Activated naive CD8-positive, alpha-beta T cell treated with anti-CD3 and anti-CD28 coated beads, Interleukin-2, amount 10 ng/mL, durations not matched to agents 7 days and 5 days (primary cell): ENCODE measurements around the gene SUCNR1. TPM values are rescaled to one million over a fixed set of nuclear protein-coding genes. Genes with fewer than 3 reads are reported as not detected.
"Not testable (repeated sequence)": the region's sequence is repeated elsewhere in the genome, so short reads cannot be mapped to it uniquely, and the experiment has no call there.

Experiments used
- ATAC-seq: fragments of 150-1000 bp; cut with Tn5 transposase; one replicate; pipeline ENCODE4 v1.10.0; 2021; ENCODE audit warnings: low read depth, moderate library complexity
- POLR2A ChIA-PET: fragments of 350-600 bp; sonication (Branson Sonifier 250); formaldehyde crosslinking; loops from one replicate; lab custom pipeline; 2021; ENCODE audit warnings: antibody characterized with exemption; lab: Charles Lee
- DNase-seq: peaks from one replicate; pipeline ENCODE4 v3.0.0; 2021
- H3K27ac Mint-ChIP-seq: one replicate; pipeline ENCODE4 v1.8.0; 2022; ENCODE audit warnings: mild to moderate bottlenecking, mixed read lengths
- H3K27me3 Mint-ChIP-seq: one replicate; pipeline ENCODE4 v1.8.0; 2022; ENCODE audit warnings: mild to moderate bottlenecking, moderate library complexity, mixed read lengths
- H3K36me3 Mint-ChIP-seq: one replicate; pipeline ENCODE4 v1.8.0; 2021; ENCODE audit warnings: mild to moderate bottlenecking, mixed read lengths
- H3K4me1 Mint-ChIP-seq: one replicate; pipeline ENCODE4 v1.8.0; 2021; ENCODE audit warnings: mixed read lengths
- H3K4me3 Mint-ChIP-seq: one replicate; pipeline ENCODE4 v1.8.0; 2022; ENCODE audit warnings: mild to moderate bottlenecking, moderate library complexity, mixed read lengths
- H3K9me3 Mint-ChIP-seq: one replicate; pipeline ENCODE4 v1.8.0; 2021; ENCODE audit warnings: mixed read lengths
- total RNA-seq, 2 experiments: library from RNA; stranded (reverse); gene quantifications; one replicate each; pipeline ENCODE4 v1.2.3, GENCODE V29; 2021

Gene SUCNR1
- total RNA-seq, 2 experiments from 2014 or later: 0.06 to 0.08 TPM

DNA sequence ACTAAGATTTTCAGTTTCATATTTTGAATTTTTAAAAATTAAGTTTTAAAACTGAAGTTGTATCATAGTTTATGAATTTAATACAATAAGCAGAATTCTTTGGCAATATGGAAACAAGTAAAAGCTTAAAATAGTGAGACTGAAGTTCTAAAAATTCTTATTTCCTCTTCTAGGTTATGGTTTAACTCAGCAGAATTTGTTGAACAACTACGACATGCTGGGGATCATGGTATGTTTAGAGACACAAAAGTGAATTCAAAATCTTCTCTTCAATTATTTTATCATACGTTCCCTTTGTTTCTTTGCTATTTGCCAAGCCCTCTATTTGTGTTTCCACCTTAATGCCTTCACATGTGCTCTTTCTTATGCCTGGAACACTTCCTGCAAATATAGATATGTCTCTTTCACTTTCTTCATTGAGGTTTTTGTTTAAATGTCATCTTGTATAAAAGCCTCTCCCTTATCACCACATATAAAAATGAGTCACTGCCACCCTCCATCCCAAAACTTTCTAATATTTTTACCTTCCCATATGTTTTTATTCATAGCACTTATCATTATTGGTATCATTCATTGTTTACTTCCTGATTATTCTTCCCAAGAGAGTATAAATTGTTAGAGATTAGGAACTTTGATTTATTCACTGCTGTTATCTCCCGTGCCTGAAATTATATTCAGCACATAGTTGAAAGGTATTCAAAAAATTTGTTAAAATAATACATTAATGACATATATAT lies 6.4 kb downstream of the SUCNR1 start:
- no peak for DNase-seq
- POLR2A ChIA-PET: no interaction called here

DNA sequence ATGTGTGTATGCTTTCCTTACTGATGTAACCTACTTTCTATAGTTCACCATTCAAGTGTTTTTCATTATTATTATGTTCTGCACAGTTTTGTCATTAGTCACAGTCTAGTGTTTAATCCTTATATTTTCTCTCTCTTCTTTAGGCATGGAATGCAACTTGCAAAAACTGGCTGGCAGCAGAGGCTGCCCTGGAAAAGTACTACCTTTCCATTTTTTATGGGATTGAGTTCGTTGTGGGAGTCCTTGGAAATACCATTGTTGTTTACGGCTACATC lies 6.9 kb downstream of the SUCNR1 start:
- Mint-ChIP-seq H3K27me3 (no peaks in the 10 kb centered on the region), H3K4me3 (no peak overlapping the region), H3K27ac (no peak overlapping the region), H3K36me3 (no peaks in the 10 kb centered on the region), H3K4me1 (peaks cover 10% of the 10 kb centered on the region), H3K9me3 (no peaks in the 10 kb centered on the region)
- POLR2A ChIA-PET: no interaction called here
- ATAC-seq: no peak
- no peak for DNase-seq

More for the DNA sequence above, 6.4 kb downstream of the SUCNR1 start:
- no peaks in the 10 kb centered on the region for H3K27me3 Mint-ChIP-seq
- peak overlapping the region; percentile 2 for H3K27ac Mint-ChIP-seq
- H3K36me3 Mint-ChIP-seq: no peaks in the 10 kb centered on the region
- no peak for ATAC-seq
- peaks cover 8% of the 10 kb centered on the region for H3K4me1 Mint-ChIP-seq
- no peak overlapping the region for H3K4me3 Mint-ChIP-seq
- H3K9me3 Mint-ChIP-seq: no peaks in the 10 kb centered on the region

DNA sequence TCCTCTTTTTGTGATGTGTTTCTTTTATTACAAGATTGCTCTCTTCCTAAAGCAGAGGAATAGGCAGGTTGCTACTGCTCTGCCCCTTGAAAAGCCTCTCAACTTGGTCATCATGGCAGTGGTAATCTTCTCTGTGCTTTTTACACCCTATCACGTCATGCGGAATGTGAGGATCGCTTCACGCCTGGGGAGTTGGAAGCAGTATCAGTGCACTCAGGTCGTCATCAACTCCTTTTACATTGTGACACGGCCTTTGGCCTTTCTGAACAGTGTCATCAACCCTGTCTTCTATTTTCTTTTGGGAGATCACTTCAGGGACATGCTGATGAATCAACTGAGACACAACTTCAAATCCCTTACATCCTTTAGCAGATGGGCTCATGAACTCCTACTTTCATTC lies 7.7 kb downstream of the SUCNR1 start:
- DNase-seq (no peak), ATAC-seq (no peak)
- Mint-ChIP-seq H3K36me3 (no peaks in the 10 kb centered on the region), H3K27me3 (no peaks in the 10 kb centered on the region), H3K27ac (no peak overlapping the region), H3K4me1 (peaks cover 8% of the 10 kb centered on the region), H3K9me3 (no peaks in the 10 kb centered on the region), H3K4me3 (no peak overlapping the region)
- POLR2A ChIA-PET: no interaction called here

DNA sequence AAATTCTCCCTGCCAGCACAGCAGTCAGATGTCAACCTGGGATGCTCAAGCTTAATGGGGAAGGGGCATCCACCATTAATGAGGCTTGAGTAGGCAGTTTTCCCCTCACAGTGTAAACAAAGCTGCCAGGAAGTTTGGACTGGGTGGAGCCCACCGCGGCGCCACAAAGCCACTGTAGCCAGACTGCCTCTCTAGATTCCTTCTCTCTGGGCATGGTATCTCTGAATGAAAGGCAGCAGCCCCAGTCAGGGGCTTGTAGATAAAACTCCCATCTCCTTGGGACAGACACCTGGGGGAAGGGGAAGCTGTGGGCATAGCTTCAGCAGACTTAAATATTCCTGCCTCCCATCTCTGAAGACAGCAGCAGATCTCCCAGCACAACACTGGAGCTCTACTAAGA lies 12.0 kb downstream of the SUCNR1 start:
- H3K36me3 Mint-ChIP-seq, H3K4me1 Mint-ChIP-seq, H3K27ac Mint-ChIP-seq, ATAC-seq, POLR2A ChIA-PET, H3K9me3 Mint-ChIP-seq, H3K27me3 Mint-ChIP-seq, DNase-seq, H3K4me3 Mint-ChIP-seq: not testable (repeated sequence)

DNA sequence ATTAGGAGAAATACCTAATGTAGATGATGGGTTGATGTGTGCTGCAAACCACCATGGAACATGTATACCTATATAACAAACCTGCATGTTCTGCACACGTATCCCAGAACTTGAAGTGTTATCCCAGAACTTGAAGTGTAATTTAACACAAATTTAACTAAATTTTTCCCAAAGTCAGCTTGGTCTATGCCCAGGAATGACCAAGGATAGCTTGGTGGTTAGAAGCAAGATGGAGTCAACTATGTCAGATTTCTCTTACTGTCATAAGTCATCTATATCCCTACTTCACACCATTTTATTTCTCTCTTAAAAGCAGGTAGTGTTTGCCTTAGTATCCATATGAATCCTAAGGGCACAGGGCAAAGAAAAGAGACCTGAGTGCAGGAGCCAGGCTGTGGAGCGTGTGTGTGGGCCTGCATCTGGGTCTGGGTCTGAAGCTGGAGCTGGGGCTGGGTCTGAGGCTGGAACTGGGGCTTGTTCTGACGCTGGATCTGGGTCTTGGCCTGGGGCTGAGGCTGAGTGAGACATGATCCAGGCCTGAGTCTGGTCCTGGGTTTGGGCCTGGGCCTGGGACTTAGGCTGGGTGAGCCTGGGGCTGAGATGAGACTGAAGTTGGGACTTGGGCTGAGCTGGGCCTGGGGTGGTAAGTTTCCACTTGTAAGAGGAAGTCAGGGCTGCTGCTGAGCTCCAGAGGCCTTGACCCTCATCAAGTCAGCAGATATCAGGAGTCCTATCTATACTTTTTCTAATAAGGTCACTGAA lies 14.2 kb downstream of the SUCNR1 start:
- H3K27ac Mint-ChIP-seq, H3K4me3 Mint-ChIP-seq, POLR2A ChIA-PET, ATAC-seq, H3K9me3 Mint-ChIP-seq, DNase-seq, H3K27me3 Mint-ChIP-seq, H3K36me3 Mint-ChIP-seq: not testable (repeated sequence)
- peaks cover 11% of the 10 kb centered on the region for H3K4me1 Mint-ChIP-seq

DNA sequence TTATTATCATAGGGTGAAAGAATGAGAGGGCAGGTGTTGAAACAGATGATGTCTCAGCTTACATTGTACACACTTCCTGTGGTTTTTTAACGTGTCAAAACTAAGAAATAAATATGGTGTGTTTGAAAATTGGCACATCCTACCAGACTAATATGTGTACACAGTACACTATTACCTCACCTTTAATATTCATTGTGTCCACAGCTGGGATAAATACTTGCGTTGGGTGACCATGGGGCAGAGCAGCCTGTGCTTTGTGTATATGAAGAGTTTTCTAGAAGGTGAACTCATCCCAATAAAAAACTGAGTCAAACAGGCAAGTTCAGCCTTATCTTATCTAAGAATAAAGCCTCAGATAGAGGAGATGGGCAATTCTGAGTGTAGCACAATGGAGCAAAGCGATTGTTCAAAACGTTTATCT lies 17.3 kb downstream of the SUCNR1 start:
- Mint-ChIP-seq H3K27me3 (peaks cover 2% of the 10 kb centered on the region), H3K4me3 (no peak overlapping the region), H3K4me1 (peaks cover 10% of the 10 kb centered on the region), H3K36me3 (peaks cover 7% of the 10 kb centered on the region), H3K9me3 (no peaks in the 10 kb centered on the region), H3K27ac (peak overlapping the region; percentile 73)
- POLR2A ChIA-PET: no interaction called here
- DNase-seq (no peak), ATAC-seq (peak; percentile 68)

DNA sequence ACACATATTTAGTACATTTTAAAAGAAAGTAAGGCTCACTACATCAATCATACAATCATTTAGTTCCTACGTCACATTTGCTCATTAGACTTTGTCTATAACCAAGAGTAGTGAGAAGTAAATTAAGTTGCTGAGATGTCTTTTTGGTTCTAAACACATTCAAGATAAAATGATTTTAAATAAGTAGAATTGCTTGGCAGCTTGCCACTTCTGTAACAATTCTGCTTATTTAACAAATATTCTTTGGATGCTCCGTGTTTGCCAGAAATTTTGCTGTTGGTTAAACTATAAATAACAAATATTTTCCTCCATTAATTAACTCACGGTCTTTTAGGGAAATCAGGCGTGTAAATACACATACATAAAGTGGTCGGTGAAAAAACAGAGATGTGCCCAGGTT lies 18.3 kb downstream of the SUCNR1 start:
- POLR2A ChIA-PET: no interaction called here
- no peak for DNase-seq
- Mint-ChIP-seq H3K36me3 (peaks cover 7% of the 10 kb centered on the region), H3K4me3 (no peak overlapping the region), H3K27me3 (no peaks in the 10 kb centered on the region), H3K9me3 (no peaks in the 10 kb centered on the region), H3K4me1 (peaks cover 14% of the 10 kb centered on the region), H3K27ac (no peak overlapping the region)
- ATAC-seq: no peak

DNA sequence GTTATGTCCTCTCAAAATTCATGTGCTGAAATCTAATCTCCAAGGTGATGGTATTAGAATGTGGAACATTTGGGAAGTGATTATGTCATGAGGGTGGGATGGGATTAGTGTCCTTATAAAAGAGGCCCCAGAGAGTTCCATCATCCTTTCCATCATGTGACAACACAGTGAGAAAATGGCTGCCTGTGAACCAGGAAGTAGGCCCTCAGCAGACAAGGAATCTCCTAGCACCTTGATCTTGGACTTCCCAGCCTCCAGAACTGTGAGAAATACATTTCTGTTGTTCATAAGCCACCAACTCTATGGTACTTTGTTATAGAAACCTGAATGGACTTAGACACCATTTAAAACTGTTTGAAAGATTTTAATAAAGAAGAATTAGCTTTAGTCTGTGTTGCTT lies 20.8 kb downstream of the SUCNR1 start:
- Mint-ChIP-seq H3K9me3 (no peaks in the 10 kb centered on the region), H3K36me3 (peaks cover 7% of the 10 kb centered on the region), H3K27me3 (no peaks in the 10 kb centered on the region), H3K4me1 (peaks cover 14% of the 10 kb centered on the region), H3K27ac (no peak overlapping the region), H3K4me3 (no peak overlapping the region)
- ATAC-seq (no peak), DNase-seq (no peak)
- POLR2A ChIA-PET: interaction anchor here (0.6 kb wide), 1 partner anchor 1128 kb away, joined by 3 read pairs; no protein-coding TSS in a partner anchor

DNA sequence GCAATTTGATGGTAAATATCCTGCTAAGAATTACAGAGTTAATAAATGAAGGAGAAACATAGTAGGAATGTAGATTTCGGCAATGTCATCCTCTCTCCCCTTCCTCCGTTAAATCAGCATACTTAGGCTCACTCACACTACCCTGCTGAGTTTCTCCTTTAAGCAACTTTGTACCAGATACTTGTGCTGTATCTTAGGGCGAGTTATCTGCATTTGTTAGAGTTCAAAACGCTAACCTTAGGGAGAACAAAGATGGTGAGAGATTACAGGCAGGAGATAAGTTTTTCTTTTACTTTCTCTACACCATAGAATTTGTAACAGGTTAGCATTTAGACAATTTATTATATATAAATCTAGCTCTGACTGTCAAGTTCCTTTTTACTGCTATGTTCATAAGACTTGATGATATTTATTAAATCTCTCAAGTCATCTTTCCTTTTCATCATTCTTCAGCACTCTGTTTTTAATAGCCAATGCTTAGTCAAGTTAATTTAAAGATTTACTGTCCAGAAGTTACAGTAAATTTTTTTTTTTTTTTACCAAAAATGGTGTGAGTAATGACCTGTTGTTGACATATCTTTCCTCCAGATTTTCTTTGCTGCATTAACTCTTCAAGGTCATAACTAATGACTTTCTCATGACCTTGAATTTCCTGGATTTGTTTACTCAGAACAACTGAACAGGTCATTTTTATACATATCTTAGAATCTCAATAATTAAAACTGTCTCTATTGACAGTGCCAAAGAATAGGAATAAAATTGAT lies 22.2 kb downstream of the SUCNR1 start:
- no peak overlapping the region for H3K27ac Mint-ChIP-seq

DNA sequence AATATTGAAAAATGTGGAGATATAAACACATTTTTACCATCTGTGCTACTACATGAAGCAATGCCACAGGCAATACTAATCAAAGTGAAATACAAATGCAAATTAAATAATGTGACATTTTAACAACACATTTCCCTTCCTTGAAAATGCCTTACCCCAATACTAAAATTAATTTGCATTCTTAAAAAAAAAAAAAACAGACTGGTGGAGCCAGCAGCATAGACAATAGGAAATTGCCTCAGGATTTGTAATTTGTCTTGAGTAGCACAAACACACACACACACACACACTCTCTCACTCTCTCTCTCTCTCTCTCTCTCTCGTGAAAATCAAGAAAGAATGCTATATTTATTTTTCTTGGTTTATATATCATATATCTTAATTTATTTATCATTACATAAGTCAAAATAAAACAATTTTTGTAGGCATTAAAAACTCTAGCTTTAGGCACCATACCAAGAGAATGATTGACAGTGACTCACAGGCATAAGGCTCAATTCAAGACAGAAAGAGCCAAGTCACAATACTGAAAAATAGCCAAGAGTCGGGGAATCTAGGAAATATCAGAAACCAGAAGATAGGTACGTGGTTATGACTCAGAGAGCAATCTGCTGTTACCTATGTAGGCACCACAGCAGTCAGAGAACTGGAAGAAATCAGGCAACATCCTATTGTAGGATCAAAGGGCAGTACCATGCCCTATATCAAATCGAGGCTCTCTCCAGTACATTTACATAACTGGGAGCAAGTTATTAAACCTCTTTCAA lies 23.0 kb downstream of the SUCNR1 start:
- POLR2A ChIA-PET: no interaction called here
- ATAC-seq: peak; percentile 37
- H3K9me3 Mint-ChIP-seq: no peaks in the 10 kb centered on the region
- H3K27me3 Mint-ChIP-seq: no peaks in the 10 kb centered on the region
- no peak overlapping the region for H3K27ac Mint-ChIP-seq
- H3K4me1 Mint-ChIP-seq: peaks cover 24% of the 10 kb centered on the region
- H3K4me3 Mint-ChIP-seq: no peak overlapping the region
- DNase-seq: no peak
- H3K36me3 Mint-ChIP-seq: peaks cover 7% of the 10 kb centered on the region

More for the DNA sequence above, 22.2 kb downstream of the SUCNR1 start:
- H3K27me3 Mint-ChIP-seq: no peaks in the 10 kb centered on the region
- POLR2A ChIA-PET: no interaction called here
- peak; percentile 35 for ATAC-seq
- peaks cover 7% of the 10 kb centered on the region for H3K36me3 Mint-ChIP-seq
- H3K4me1 Mint-ChIP-seq: peaks cover 20% of the 10 kb centered on the region
- H3K4me3 Mint-ChIP-seq: no peak overlapping the region
- no peaks in the 10 kb centered on the region for H3K9me3 Mint-ChIP-seq
- no peak for DNase-seq

DNA sequence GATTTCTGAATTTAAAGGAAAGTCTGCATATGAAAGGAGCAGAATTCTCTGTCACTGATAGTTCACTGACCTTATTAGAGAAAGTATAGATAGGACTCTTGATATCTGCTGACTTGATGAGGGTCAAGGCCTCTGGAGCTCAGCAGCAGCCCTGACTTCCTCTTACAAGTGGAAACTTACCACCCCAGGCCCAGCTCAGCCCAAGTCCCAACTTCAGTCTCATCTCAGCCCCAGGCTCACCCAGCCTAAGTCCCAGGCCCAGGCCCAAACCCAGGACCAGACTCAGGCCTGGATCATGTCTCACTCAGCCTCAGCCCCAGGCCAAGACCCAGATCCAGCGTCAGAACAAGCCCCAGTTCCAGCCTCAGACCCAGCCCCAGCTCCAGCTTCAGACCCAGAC lies 24.7 kb downstream of the SUCNR1 start:
- H3K27me3 Mint-ChIP-seq, ATAC-seq: not testable (repeated sequence)
- H3K4me1 Mint-ChIP-seq: peaks cover 29% of the 10 kb centered on the region

DNA sequence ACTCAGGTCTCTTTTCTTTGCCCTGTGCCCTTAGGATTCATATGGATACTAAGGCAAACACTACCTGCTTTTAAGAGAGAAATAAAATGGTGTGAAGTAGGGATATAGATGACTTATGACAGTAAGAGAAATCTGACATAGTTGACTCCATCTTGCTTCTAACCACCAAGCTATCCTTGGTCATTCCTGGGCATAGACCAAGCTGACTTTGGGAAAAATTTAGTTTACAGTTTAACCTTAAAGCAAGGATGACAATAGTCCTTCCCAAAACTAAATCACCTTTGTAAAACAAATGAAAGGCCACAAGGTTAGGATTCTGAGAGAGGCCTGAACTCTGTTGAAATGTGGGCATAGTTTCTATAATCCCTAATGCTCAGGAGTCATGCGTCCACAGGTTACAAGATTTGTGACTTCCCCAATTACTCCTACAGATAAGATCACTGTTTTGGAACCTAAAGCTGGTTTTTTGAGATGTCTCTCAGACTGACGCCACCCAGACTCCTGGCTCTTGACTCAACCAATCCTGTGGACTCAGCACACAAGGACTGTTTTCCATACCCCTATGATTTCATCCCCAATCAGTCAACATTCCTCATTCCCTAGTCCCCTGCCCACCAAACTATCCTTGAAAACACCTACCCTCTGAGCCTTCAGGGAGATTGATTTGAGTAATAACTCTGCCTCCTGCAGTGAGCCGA lies 25.3 kb downstream of the SUCNR1 start:
- H3K27ac Mint-ChIP-seq, POLR2A ChIA-PET, H3K4me3 Mint-ChIP-seq, H3K9me3 Mint-ChIP-seq, ATAC-seq, H3K27me3 Mint-ChIP-seq, DNase-seq, H3K36me3 Mint-ChIP-seq: not testable (repeated sequence)
- peaks cover 30% of the 10 kb centered on the region for H3K4me1 Mint-ChIP-seq

More for the DNA sequence above, 24.7 kb downstream of the SUCNR1 start:
- H3K27ac Mint-ChIP-seq, H3K4me3 Mint-ChIP-seq, H3K9me3 Mint-ChIP-seq, H3K36me3 Mint-ChIP-seq, POLR2A ChIA-PET, DNase-seq: not testable (repeated sequence)
